HG03457 (cell line): ENCODE results near the gene DNAH14.
"Not testable (repeated sequence)": the region's sequence is repeated elsewhere in the genome, so short reads cannot be mapped to it uniquely, and the experiment has no call there.

Source experiments
- ATAC-seq: cut with Tn5 transposase; IDR thresholded peaks from one replicate; pipeline ENCODE4 v1.9.1; 2021; ENCODE audit warnings: moderate number of reproducible peaks; ENCODE audit not compliant: unreplicated experiment

The DNAH14 gene

GRCh38 chr1:225335098-225335778 lies 405.8 kb downstream of the DNAH14 start:
- not testable (repeated sequence) for ATAC-seq

- ATAC-seq, result no peak
These were observed 409.1 kb downstream of the DNAH14 start for GRCh38 chr1:225338545-225338944.

GRCh38 chr1:225341642-225342041 lies 412.2 kb downstream of the DNAH14 start:
- no peak for ATAC-seq

- ATAC-seq, result no peak
These were observed 413.2 kb downstream of the DNAH14 start for GRCh38 chr1:225342695-225343094.

- ATAC-seq, result no peak
These were observed 414.1 kb downstream of the DNAH14 start for GRCh38 chr1:225343618-225344017.

GRCh38 chr1:225347123-225347683 lies 417.7 kb downstream of the DNAH14 start:
- ATAC-seq, result no peak

GRCh38 chr1:225348400-225348799 lies 418.9 kb downstream of the DNAH14 start:
- ATAC-seq, result no peak

GRCh38 chr1:225349826-225350225 lies 420.4 kb downstream of the DNAH14 start:
- ATAC-seq, result no peak

GRCh38 chr1:225350872-225351271 lies 421.4 kb downstream of the DNAH14 start:
- no peak for ATAC-seq

- ATAC-seq, result no peak
These were observed 425.4 kb downstream of the DNAH14 start for GRCh38 chr1:225354906-225355305.

- ATAC-seq, result no peak
These were observed 426.4 kb downstream of the DNAH14 start for GRCh38 chr1:225355863-225356262.

- ATAC-seq, result no peak
These were observed 430.6 kb downstream of the DNAH14 start for GRCh38 chr1:225360119-225360518.

GRCh38 chr1:225361176-225361575 lies 431.7 kb downstream of the DNAH14 start:
- ATAC-seq, result no peak

- no peak for ATAC-seq
These were observed 433.3 kb downstream of the DNAH14 start for GRCh38 chr1:225362805-225363204.

- no peak for ATAC-seq
These were observed 435.0 kb downstream of the DNAH14 start for GRCh38 chr1:225364439-225364838.

- no peak for ATAC-seq
These were observed 436.5 kb downstream of the DNAH14 start for GRCh38 chr1:225366018-225366417.

- no peak for ATAC-seq
These were observed 437.1 kb downstream of the DNAH14 start for GRCh38 chr1:225366552-225366951.

- no peak for ATAC-seq
These were observed 438.6 kb downstream of the DNAH14 start for GRCh38 chr1:225368036-225368552.

- no peak for ATAC-seq
These were observed 442.0 kb downstream of the DNAH14 start for GRCh38 chr1:225371366-225372010.

- ATAC-seq, result no peak
These were observed 443.7 kb downstream of the DNAH14 start for GRCh38 chr1:225373155-225373554.

GRCh38 chr1:225374996-225375395 lies 445.5 kb downstream of the DNAH14 start:
- ATAC-seq, result no peak

- no peak for ATAC-seq
These were observed 449.4 kb downstream of the DNAH14 start for GRCh38 chr1:225378880-225379279.
